HG03095 (cell line): ENCODE data around the gene SLC4A5.
"Not testable (repeated sequence)": the region's sequence is repeated elsewhere in the genome, so short reads cannot be mapped to it uniquely, and the experiment has no call there.

ENCODE experiments used
- ATAC-seq: cut with Tn5 transposase; IDR thresholded peaks from one replicate; pipeline ENCODE4 v1.9.1; 2021; ENCODE audit warnings: moderate library complexity; ENCODE audit not compliant: unreplicated experiment

Gene SLC4A5

GRCh38 chr2:74206180-74206688, 137.0 kb downstream of the SLC4A5 start:
- ATAC-seq = peak; percentile 62

GRCh38 chr2:74205596-74205995, 137.6 kb downstream of the SLC4A5 start:
- ATAC-seq = no peak

- no peak for ATAC-seq
Observed at GRCh38 chr2:74205113-74205512, 138.1 kb downstream of the SLC4A5 start.

GRCh38 chr2:74204436-74204835, 138.8 kb downstream of the SLC4A5 start:
- ATAC-seq = no peak

GRCh38 chr2:74201596-74201995, 141.6 kb downstream of the SLC4A5 start:
- ATAC-seq = no peak

- ATAC-seq = no peak
Observed at GRCh38 chr2:74201196-74201595, 142.0 kb downstream of the SLC4A5 start.

- ATAC-seq = no peak
Observed at GRCh38 chr2:74199871-74200305, 143.3 kb downstream of the SLC4A5 start.

GRCh38 chr2:74199275-74199701, 143.9 kb downstream of the SLC4A5 start:
- no peak for ATAC-seq

GRCh38 chr2:74198461-74199274, 144.5 kb downstream of the SLC4A5 start, which contains the start of gene MTHFD2:
MTHFD2 (plus strand) TSS chr2:74198615; CDS start chr2:74198642, 27 bp downstream.
- peak; percentile 78 for ATAC-seq

GRCh38 chr2:74198023-74198460, 145.2 kb downstream of the SLC4A5 start:
- ATAC-seq = no peak

GRCh38 chr2:74197049-74197448, 146.2 kb downstream of the SLC4A5 start:
- ATAC-seq = no peak

- ATAC-seq = no peak
Observed at GRCh38 chr2:74194799-74195198, 148.4 kb downstream of the SLC4A5 start.

- no peak for ATAC-seq
Observed at GRCh38 chr2:74191596-74192380, 151.4 kb downstream of the SLC4A5 start.

GRCh38 chr2:74188696-74189095, 154.5 kb downstream of the SLC4A5 start:
- ATAC-seq = no peak

- ATAC-seq = no peak
Observed at GRCh38 chr2:74188018-74188601, 155.1 kb downstream of the SLC4A5 start.

GRCh38 chr2:74186706-74187105, 156.5 kb downstream of the SLC4A5 start:
- ATAC-seq = not testable (repeated sequence)

GRCh38 chr2:74186038-74186437, 157.2 kb downstream of the SLC4A5 start:
- peak; percentile 38 for ATAC-seq

- ATAC-seq = no peak
Observed at GRCh38 chr2:74183878-74184277, 159.3 kb downstream of the SLC4A5 start.

- ATAC-seq = peak; percentile 41
Observed at GRCh38 chr2:74181739-74182138, 161.5 kb downstream of the SLC4A5 start.

- ATAC-seq = peak; percentile 8
Observed at GRCh38 chr2:74179063-74179865, 164.0 kb downstream of the SLC4A5 start.
